GM18867 (cell line): Measurements from ENCODE around the gene TTC29.
"Not testable (repeated sequence)": the region's sequence is repeated elsewhere in the genome, so short reads cannot be mapped to it uniquely, and the experiment has no call there.

Experiments
- ATAC-seq: cut with Tn5 transposase; IDR thresholded peaks from one replicate; pipeline ENCODE4 v1.9.1; 2021; ENCODE audit warnings: mild to moderate bottlenecking, moderate library complexity; ENCODE audit not compliant: unreplicated experiment

TTC29 gene

GRCh38 chr4:146883070-146883469 lies 62.6 kb downstream of the TTC29 start:
- no peak for ATAC-seq

- ATAC-seq: no peak
Observed at GRCh38 chr4:146857298-146857697, 88.4 kb downstream of the TTC29 start.

- no peak for ATAC-seq
Observed at GRCh38 chr4:146855761-146856160, 89.9 kb downstream of the TTC29 start.

GRCh38 chr4:146852360-146852759 lies 93.3 kb downstream of the TTC29 start:
- no peak for ATAC-seq

- ATAC-seq: no peak
Observed at GRCh38 chr4:146847345-146847744, 98.3 kb downstream of the TTC29 start.

- no peak for ATAC-seq
Observed at GRCh38 chr4:146846882-146847281, 98.8 kb downstream of the TTC29 start.

GRCh38 chr4:146844761-146845160 lies 100.9 kb downstream of the TTC29 start:
- ATAC-seq: no peak

GRCh38 chr4:146842876-146843275 lies 102.8 kb downstream of the TTC29 start:
- no peak for ATAC-seq

GRCh38 chr4:146840731-146841130 lies 104.9 kb downstream of the TTC29 start:
- ATAC-seq: no peak

- no peak for ATAC-seq
Observed at GRCh38 chr4:146835096-146835495, 110.6 kb downstream of the TTC29 start.

GRCh38 chr4:146834263-146835034 lies 111.2 kb downstream of the TTC29 start:
- ATAC-seq: no peak

GRCh38 chr4:146833530-146833929 lies 112.1 kb downstream of the TTC29 start:
- ATAC-seq: no peak

- ATAC-seq: not testable (repeated sequence)
Observed at GRCh38 chr4:146822980-146823379, 122.7 kb downstream of the TTC29 start.

- no peak for ATAC-seq
Observed at GRCh38 chr4:146814750-146815149, 130.9 kb downstream of the TTC29 start.

- no peak for ATAC-seq
Observed at GRCh38 chr4:146795711-146796110, 150.0 kb downstream of the TTC29 start.

- no peak for ATAC-seq
Observed at GRCh38 chr4:146793727-146794126, 151.9 kb downstream of the TTC29 start.

GRCh38 chr4:146791439-146791838 lies 154.2 kb downstream of the TTC29 start:
- ATAC-seq: no peak

- ATAC-seq: no peak
Observed at GRCh38 chr4:146790515-146790914, 155.1 kb downstream of the TTC29 start.

GRCh38 chr4:146787731-146788130 lies 157.9 kb downstream of the TTC29 start:
- ATAC-seq: no peak

GRCh38 chr4:146776691-146777090 lies 169.0 kb downstream of the TTC29 start:
- ATAC-seq: no peak

GRCh38 chr4:146763560-146763959 lies 182.1 kb downstream of the TTC29 start:
- ATAC-seq: peak; percentile 60

GRCh38 chr4:146762016-146762415 lies 183.6 kb downstream of the TTC29 start:
- no peak for ATAC-seq

- ATAC-seq: no peak
Observed at GRCh38 chr4:146742416-146742815, 203.2 kb downstream of the TTC29 start.
